Hepatocyte (in vitro differentiated cells): ENCODE measurements around the gene THSD4. TPM values are rescaled to one million over a fixed set of nuclear protein-coding genes. Genes with fewer than 3 reads are reported as not detected.

Experiments used
- DNase-seq: peaks from one replicate; pipeline ENCODE4 v3.0.0-alpha.2; 2016; ENCODE audit warnings: low spot score
- H2AFZ ChIP-seq: fragments of 200-600 bp; sonication (generic); 2 replicates; pipeline ENCODE4 v1.6.0; 2016; ENCODE audit warnings: antibody characterized with exemption, mild to moderate bottlenecking
- H3K27ac ChIP-seq: fragments of 200-600 bp; sonication (generic); 2 replicates; pipeline ENCODE4 v1.5.1; 2016; ENCODE audit warnings: mild to moderate bottlenecking
- H3K27me3 ChIP-seq: fragments of 200-600 bp; sonication (generic); 2 replicates; pipeline ENCODE4 v1.6.1; 2016
- H3K36me3 ChIP-seq: fragments of 200-600 bp; sonication (generic); replicated peaks from 2 replicates; pipeline ENCODE4 v1.5.1; 2016; ENCODE audit warnings: low read depth; ENCODE audit not compliant: insufficient read depth
- H3K4me1 ChIP-seq: fragments of 200-600 bp; sonication (generic); 2 replicates; pipeline ENCODE4 v1.5.1; 2016; ENCODE audit warnings: mild to moderate bottlenecking, moderate library complexity; ENCODE audit not compliant: insufficient read depth
- H3K4me2 ChIP-seq: fragments of 200-600 bp; sonication (generic); 2 replicates; pipeline ENCODE4 v1.6.0; 2016
- H3K4me3 ChIP-seq: fragments of 200-600 bp; sonication (generic); 2 replicates; pipeline ENCODE4 v1.5.1; 2016; ENCODE audit warnings: mild to moderate bottlenecking
- H3K79me2 ChIP-seq: fragments of 200-600 bp; sonication (generic); 2 replicates; pipeline ENCODE4 v1.6.0; 2017; ENCODE audit warnings: mild to moderate bottlenecking
- H3K9me2 ChIP-seq: fragments of 200-600 bp; sonication (generic); replicated peaks from 2 replicates; pipeline ENCODE4 v1.6.0; 2017; ENCODE audit warnings: mild to moderate bottlenecking; ENCODE audit not compliant: insufficient read depth
- H3K9me3 ChIP-seq: fragments of 200-600 bp; sonication (generic); 2 replicates; pipeline ENCODE4 v1.5.1; 2016; ENCODE audit warnings: low read depth, mild to moderate bottlenecking
- H4K20me1 ChIP-seq: fragments of 200-600 bp; sonication (generic); 2 replicates; pipeline ENCODE4 v1.6.0; 2016; ENCODE audit warnings: mild to moderate bottlenecking; ENCODE audit not compliant: insufficient read depth, poor library complexity, severe bottlenecking
- CTCF ChIP-seq: fragments of 200-600 bp; sonication (generic); IDR thresholded peaks from 2 replicates; pipeline ENCODE4 v1.5.1; 2016; ENCODE audit warnings: antibody characterized with exemption, mild to moderate bottlenecking; ENCODE audit not compliant: poor library complexity
- EZH2 ChIP-seq: fragments of 200-600 bp; sonication (generic); IDR thresholded peaks from 2 replicates; pipeline ENCODE4 v1.6.1; 2016; ENCODE audit warnings: antibody characterized with exemption, mild to moderate bottlenecking, borderline replicate concordance
- EZH2phosphoT487 ChIP-seq: fragments of 200-600 bp; sonication (generic); IDR thresholded peaks from one replicate; pipeline ENCODE4 v1.6.1; 2018; ENCODE audit warnings: antibody characterized with exemption, mild to moderate bottlenecking, low read depth, moderate library complexity; ENCODE audit not compliant: unreplicated experiment, severe bottlenecking
- WGBS: methylation state at CpG from one replicate; pipeline ENCODE4 v1.1.6; 2016; ENCODE audit warnings: low lambda C conversion rate; ENCODE audit errors: missing lambda C conversion rate; 5-methylcytosine and 5-hydroxymethylcytosine counted together
- polyA plus RNA-seq: library from polyadenylated mRNA; unstranded; fragments of >200 nt; fragmentation: Nextera tagmentation; extraction: Ambion mirVana; gene quantifications from 2 replicates; pipeline ENCODE4 v1.2.1, GENCODE V29; 2016
- total RNA-seq: library from RNA; depleted of rRNA; stranded (reverse); fragments of >200 nt; gene quantifications from 2 replicates; pipeline ENCODE4 v1.2.3, GENCODE V29; 2014

The THSD4 gene
- total and polyA plus RNA-seq, 2 experiments from 2014 or later = 4.3 to 7.0 TPM

- Histone ChIP-seq H3K9me3 (no peaks in the 10 kb centered on the region), H4K20me1 (no peaks in the 10 kb centered on the region), H3K27ac (no peak overlapping the region), H3K27me3 (no peaks in the 10 kb centered on the region), H3K79me2 (no peaks in the 10 kb centered on the region), H3K36me3 (no peaks in the 10 kb centered on the region), H3K4me3 (no peak overlapping the region), H3K4me1 (no peaks in the 10 kb centered on the region), H3K9me2 (no peaks in the 10 kb centered on the region), H3K4me2 (no peak overlapping the region), H2AFZ (no peak overlapping the region)
- DNase-seq = no peak
- TF ChIP-seq CTCF = no peak
- TF ChIP-seq EZH2phosphoT487 = no peak
- 92% methylated on average over 6 of the region's 6 CpGs for WGBS
Measured at GRCh38 chr15:71128939-71129562, 13.8 kb downstream of the THSD4 start.

DNA sequence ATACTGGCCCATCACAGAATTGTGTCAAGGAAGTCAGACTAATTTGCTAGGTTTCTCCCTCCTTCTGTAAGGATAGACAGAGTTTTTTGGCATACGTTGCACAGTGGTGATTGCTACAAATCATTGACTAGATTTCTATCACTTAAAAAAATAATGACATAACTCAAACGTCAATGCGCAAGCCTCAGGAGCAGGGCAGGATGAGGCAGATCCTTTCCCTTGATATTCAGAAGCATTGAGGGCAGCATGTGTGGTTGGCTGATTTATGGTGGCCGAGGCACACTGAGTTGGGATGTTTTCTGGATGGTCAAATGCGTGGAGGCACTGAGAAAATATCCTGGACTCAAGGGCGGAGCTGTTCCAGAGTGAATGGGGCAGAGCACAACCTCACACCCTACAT, 14.4 kb downstream of the THSD4 start:
- TF ChIP-seq EZH2 = no peak
- TF ChIP-seq EZH2phosphoT487 = no peak
- TF ChIP-seq CTCF = no peak
- DNase-seq = no peak
- no peak overlapping the region for H3K4me3 ChIP-seq
- H3K27me3 ChIP-seq = no peaks in the 10 kb centered on the region
- no peaks in the 10 kb centered on the region for H3K9me2 ChIP-seq
- H3K4me1 ChIP-seq = no peaks in the 10 kb centered on the region
- no peaks in the 10 kb centered on the region for H3K9me3 ChIP-seq
- H3K27ac ChIP-seq = no peak overlapping the region
- H2AFZ ChIP-seq = no peak overlapping the region
- H3K79me2 ChIP-seq = no peaks in the 10 kb centered on the region
- no peaks in the 10 kb centered on the region for H4K20me1 ChIP-seq
- no peak overlapping the region for H3K4me2 ChIP-seq
- no peaks in the 10 kb centered on the region for H3K36me3 ChIP-seq
- 87% methylated on average over 6 of the region's 6 CpGs for WGBS

DNA sequence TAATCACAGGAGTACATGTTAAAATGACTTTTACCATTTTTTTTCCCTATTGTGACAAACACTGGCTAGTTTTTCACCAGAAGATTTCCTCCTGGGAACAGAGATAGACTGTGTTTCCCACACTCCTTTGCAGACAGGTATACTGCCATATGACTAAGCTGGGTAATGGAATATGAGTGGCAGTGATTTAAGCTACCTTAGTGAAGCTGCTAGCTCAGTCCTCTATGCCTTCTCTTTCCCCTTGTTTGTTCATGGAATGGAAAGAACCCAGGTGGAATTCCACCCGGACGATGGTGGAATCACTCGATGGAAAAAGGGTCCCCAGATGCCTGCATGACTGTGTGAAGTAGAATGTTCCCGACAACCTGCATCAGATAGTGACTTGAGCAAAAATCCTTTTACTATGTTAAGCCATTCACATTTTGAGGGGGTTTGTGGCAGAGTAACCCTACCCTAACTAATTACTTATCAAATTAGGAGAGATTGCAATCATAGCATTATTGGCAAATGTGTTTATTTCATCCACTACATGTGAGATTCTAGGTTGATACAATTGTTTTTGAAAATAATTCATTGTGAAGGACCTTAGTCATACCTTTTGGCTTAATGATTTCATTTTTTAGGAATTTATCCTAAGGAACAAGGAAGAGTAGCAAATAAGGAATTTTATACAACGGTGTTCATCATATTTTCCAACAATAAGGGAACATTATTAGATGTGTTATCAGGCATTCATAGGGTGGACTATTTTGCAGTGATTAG, 16.5 kb downstream of the THSD4 start:
- Histone ChIP-seq H3K4me2 (no peak overlapping the region), H3K27me3 (no peaks in the 10 kb centered on the region), H3K4me3 (no peak overlapping the region), H3K36me3 (no peaks in the 10 kb centered on the region), H3K9me3 (no peaks in the 10 kb centered on the region), H3K27ac (no peak overlapping the region), H2AFZ (no peak overlapping the region), H3K9me2 (no peaks in the 10 kb centered on the region), H4K20me1 (no peaks in the 10 kb centered on the region), H3K4me1 (no peaks in the 10 kb centered on the region), H3K79me2 (no peaks in the 10 kb centered on the region)
- no peak for DNase-seq
- TF ChIP-seq EZH2 = no peak
- TF ChIP-seq EZH2phosphoT487 = no peak
- no peak for TF ChIP-seq CTCF
- 90% methylated on average over 5 of the region's 5 CpGs for WGBS
